IPS-11a (cell line): ENCODE results near the gene HUNK.

ENCODE experiments used
- H3K4me3 ChIP-seq: one replicate; pipeline ENCODE4 v1.5.1; 2013; ENCODE audit warnings: low read depth, low read length, control low read depth

HUNK gene

DNA sequence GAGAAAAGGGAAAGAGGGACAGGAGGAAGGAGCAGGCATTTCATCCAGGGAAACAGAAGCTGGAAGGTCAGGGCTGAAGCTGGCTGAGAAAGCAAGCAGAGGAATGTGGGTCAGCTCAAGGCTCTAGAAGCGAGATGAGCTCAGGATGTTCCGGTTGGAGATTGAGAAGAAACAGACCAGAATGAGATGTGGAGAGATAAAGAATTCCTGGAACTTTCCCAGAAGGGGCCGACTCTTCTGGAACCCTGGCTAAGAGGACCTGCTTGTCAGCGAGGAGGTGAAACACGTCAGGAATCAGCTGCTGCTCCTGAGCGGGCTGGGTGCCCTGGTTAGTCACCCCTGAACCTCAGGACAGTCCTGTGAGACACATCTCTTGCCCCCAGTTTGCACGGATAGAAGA, 75.9 kb downstream of the HUNK start:
- H3K4me3 ChIP-seq: no peak overlapping the region

DNA sequence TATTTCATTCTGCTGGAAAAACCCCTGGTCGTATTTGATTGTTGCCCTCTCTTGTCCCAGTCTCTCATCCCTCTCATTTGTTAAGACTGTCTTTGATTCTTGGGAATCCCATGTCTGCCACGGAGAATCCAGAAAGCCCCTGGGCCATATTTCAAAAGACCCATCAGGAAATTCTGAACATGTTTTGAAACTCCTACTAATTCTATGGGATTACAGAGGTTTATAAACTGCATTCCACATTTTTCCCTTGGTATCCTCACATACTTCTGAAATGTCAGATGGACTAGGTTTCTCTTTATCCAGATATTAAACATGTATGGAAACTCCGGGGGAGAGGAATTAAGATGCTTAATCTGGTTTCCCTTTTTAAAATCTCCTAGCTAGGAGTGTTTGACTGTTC, 80.0 kb downstream of the HUNK start:
- H3K4me3 ChIP-seq: no peak overlapping the region

- H3K4me3 ChIP-seq: no peak overlapping the region
These were observed 84.8 kb downstream of the HUNK start for GRCh38 chr21:31957631-31958030.

GRCh38 chr21:31959881-31960280, 87.1 kb downstream of the HUNK start:
- no peak overlapping the region for H3K4me3 ChIP-seq

GRCh38 chr21:31961027-31961426, 88.2 kb downstream of the HUNK start:
- no peak overlapping the region for H3K4me3 ChIP-seq

- no peak overlapping the region for H3K4me3 ChIP-seq
These were observed 88.9 kb downstream of the HUNK start for GRCh38 chr21:31961704-31962103.

GRCh38 chr21:31964692-31965091, 91.9 kb downstream of the HUNK start:
- no peak overlapping the region for H3K4me3 ChIP-seq

GRCh38 chr21:31967334-31967733, 94.5 kb downstream of the HUNK start:
- no peak overlapping the region for H3K4me3 ChIP-seq

GRCh38 chr21:31972622-31973021, 99.8 kb downstream of the HUNK start:
- no peak overlapping the region for H3K4me3 ChIP-seq

GRCh38 chr21:31973402-31973944, 100.7 kb downstream of the HUNK start:
- H3K4me3 ChIP-seq: no peak overlapping the region

- no peak overlapping the region for H3K4me3 ChIP-seq
These were observed 101.7 kb downstream of the HUNK start for GRCh38 chr21:31974454-31974985.

GRCh38 chr21:31975491-31975890, 102.7 kb downstream of the HUNK start:
- no peak overlapping the region for H3K4me3 ChIP-seq

DNA sequence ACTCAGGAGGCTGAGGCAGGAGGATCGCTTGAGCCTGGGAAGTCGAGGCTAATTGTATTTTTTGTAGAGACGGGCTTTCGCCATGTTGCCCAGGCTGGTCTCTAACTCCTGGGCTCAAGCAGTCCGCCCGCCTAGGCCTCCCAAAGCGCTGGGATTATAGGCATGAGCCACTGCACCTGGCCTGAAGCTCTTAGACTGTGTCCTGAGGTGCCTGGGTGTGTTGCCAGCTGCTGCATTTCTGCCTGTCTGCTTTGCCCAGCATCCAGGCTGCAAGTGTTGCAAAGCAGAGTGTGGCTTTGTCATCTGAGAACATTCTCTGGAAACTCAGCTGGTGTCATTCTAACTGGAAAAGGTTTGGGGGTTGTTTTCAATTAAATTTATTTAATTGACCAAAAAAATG, 105.0 kb downstream of the HUNK start:
- H3K4me3 ChIP-seq: no peak overlapping the region

GRCh38 chr21:31983120-31983519, 110.3 kb downstream of the HUNK start:
- no peak overlapping the region for H3K4me3 ChIP-seq

DNA sequence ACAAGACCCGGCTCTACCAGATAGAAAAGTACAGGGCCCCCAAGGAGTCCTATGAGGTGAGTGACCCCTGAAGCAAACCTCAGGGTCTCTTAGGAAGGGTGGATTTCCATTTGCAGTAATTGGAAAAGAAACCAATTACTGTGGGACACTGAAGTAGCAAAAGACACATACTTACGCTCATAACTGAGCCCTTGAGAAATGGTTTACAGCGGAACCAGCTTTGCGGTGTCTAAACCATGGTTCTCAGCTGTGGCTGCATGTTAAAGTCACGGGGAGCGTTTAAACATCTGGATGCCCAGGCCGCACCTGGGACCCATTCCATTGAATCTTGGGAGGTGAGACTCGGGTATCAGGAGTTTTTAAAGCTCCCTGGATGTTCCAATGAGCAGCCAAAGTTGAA, 110.7 kb downstream of the HUNK start:
- H3K4me3 ChIP-seq: no peak overlapping the region

DNA sequence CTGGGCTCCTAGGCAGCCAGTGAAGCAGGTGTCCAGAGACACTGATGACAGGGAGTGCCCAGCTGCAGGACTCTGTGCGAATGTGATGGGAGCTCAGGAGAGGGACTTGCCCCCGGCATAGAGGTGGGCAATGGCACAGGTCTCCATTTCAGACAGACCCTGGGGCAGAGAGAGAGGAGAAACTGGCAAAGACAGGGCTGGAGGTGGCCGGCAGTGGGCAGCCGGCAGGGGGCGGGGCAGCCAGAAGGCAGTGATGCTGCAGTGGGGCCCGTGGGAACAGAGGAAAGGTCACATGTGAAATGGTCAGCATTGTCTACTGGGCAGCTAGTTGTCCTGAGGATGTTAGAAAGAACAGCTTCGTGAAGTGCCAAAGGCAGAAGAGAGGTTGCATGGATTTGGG, 112.6 kb downstream of the HUNK start:
- H3K4me3 ChIP-seq: no peak overlapping the region

DNA sequence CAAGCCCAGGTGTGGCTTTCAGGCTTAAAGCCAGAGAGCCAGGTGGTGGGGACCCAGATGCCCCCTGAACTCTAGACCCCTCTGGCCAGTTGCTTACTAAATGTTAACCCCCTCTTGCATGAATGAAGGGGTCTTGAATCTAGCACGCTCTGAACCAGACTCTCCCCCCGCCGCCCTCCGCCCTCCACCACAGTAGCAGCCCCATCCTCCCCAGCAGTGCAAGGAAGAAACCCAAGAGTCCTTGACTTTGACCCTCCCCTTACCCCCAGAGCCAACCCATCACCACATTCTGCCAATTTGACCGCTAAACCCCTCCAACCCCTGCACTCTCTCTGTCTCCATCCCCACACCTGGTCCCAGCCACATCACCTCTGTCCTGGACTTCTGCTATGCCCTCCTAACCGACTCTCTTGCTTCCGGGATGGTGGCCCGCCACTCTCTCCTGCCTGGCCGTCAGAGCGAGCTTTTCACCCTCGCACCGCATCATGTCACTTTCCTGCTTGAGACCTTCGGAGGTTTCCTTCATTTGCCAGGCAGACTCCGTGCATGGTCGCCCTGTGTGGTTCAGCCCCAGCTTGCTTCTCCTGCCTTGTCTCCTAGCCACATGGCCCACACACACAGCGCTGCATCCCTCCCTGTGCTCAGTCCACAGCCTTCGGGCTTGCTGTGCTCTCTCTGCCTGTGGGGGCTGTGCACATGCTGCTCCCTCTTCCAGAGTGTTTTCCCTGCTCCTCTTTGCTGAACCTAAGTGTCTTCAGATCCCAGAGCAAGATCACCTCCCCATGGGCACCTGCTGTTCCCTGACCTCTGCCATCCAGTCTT, 113.4 kb downstream of the HUNK start:
- H3K4me3 ChIP-seq: no peak overlapping the region

GRCh38 chr21:31987696-31988095, 114.9 kb downstream of the HUNK start:
- no peak overlapping the region for H3K4me3 ChIP-seq

GRCh38 chr21:31988492-31989290, 115.9 kb downstream of the HUNK start:
- no peak overlapping the region for H3K4me3 ChIP-seq

DNA sequence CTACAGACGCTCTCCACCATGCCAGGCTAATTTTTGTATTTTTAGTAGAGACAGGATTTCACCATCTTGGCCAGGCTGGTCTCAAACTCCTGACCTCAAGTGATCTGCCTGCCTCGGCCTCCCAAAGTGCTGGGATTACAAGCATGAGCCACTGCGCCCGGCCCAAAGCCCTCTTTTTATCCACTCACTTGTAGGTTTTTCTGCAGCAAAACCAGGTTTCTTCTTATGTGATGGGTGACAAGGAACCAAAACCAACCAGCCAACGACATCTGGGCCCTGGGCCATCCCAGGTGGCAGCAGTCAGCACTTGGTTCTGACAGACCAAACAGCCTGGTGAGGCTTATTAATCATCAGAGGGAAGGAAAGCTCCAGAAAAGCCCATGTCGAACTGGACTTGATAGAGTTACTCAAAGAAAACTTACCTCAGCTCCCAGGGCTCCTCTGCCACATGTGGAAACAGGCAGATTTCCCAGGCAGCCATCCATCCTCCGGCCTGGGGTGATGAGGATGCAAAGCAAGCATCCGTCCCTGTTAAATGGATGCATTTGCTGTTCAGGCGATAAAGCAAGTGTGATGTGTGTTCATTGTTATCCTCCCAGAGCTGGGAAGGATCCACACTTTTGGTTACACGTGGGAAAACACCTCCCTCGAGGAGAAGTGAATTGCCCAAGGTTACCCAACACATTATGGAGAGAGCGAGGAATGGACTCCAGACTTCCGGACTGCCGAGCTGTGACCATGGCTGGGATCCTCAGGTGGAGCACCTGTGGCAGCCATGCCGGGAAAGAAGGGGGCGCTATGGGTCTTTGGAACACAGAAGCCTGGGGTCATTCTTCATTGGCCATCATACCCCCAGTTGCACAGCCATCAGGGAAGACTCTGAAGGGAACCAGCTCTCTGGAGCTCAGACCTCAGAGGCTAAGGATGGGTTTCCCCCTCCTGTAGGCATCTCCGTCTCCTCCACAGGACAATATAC, 118.8 kb downstream of the HUNK start:
- no peak overlapping the region for H3K4me3 ChIP-seq

GRCh38 chr21:31992391-31992790, 119.6 kb downstream of the HUNK start:
- no peak overlapping the region for H3K4me3 ChIP-seq
